K562 (cell line): Measurements from ENCODE around the gene ACKR3. TPM values are rescaled to one million over a fixed set of nuclear protein-coding genes. Genes with fewer than 3 reads are reported as not detected.

Experiments
- ATAC-seq: fragments of 200-7000 bp; cut with Tn5 transposase; 3 replicates; pipeline ENCODE4 v1.9.1; 2020; ENCODE audit warnings: moderate library complexity
- BruUV-seq: library from RNA; stranded (reverse); fragments of 400-500 nt; replicated peaks from 2 replicates; lab custom pipeline; 2021; lab: Mats Ljungman, UMichigan
- CTCF ChIA-PET: fragments of 300-600 bp; formaldehyde crosslinking; extraction: SDS; loops from one replicate; lab custom pipeline; 2021; ENCODE audit warnings: low intra/inter-chr PET ratio; lab: Yijun Ruan, JAX
- POLR2A ChIA-PET: fragments of 300-600, 350-650 bp; sonication (Branson Sonifier 250); formaldehyde crosslinking; extraction: SDS; loops from one replicate; lab custom pipeline; 2021; ENCODE audit warnings: antibody characterized with exemption, inconsistent platforms; lab: Yijun Ruan, JAX
- DNase-seq, 4 experiments: peaks; one replicate each; pipeline versions ENCODE4 v3.0.0 to v3.0.0-alpha.2; 2011 to 2018; ENCODE audit warnings: low spot score in 3 of 4, mixed read lengths in 3 of 4; ENCODE audit errors: extremely low read depth in 1 of 4
- FAIRE-seq: peaks from 2 replicates; lab custom pipeline; 2011; peaks lifted over from hg19 to GRCh38; lab: Jason Lieb, UNC
- H2AFZ ChIP-seq: 2 replicates; pipeline ENCODE4 v1.6.0; 2011; ENCODE audit warnings: low read depth, low read length, control low read depth, inconsistent platforms
- H3K27ac ChIP-seq: fragments of 200-600 bp; 3 replicates; pipeline ENCODE4 v1.8.0; 2011; ENCODE audit warnings: low read depth, mild to moderate bottlenecking, control low read depth, inconsistent platforms, low read length, moderate library complexity, mixed read lengths; ENCODE audit errors: extremely low read depth
- H3K27me3 ChIP-seq, 2 experiments: fragments of 300-600 bp in 1 of 2; 2 replicates in 1 of 2; 3 replicates in 1 of 2; pipeline versions ENCODE4 v1.6.0 to v1.8.0; 2011; ENCODE audit warnings: inconsistent platforms in 2 of 2, low read length in 2 of 2, mild to moderate bottlenecking in 1 of 2, mixed read lengths in 1 of 2, moderate library complexity in 1 of 2; ENCODE audit not compliant: control insufficient read depth in 2 of 2, insufficient read depth in 2 of 2
- H3K36me3 ChIP-seq: fragments of 300-600 bp; 3 replicates; pipeline ENCODE4 v1.8.0; 2011; ENCODE audit warnings: mild to moderate bottlenecking, low read length, inconsistent platforms; ENCODE audit not compliant: control insufficient read depth, insufficient read depth
- H3K4me1 ChIP-seq, 2 experiments: fragments of 200-600 bp in 1 of 2; replicated peaks in 1 of 2; 2 replicates in 1 of 2; 3 replicates in 1 of 2; pipeline versions ENCODE4 v1.5.1 to v1.8.0; 2011; ENCODE audit warnings: inconsistent platforms in 2 of 2, low read length in 2 of 2, mild to moderate bottlenecking in 1 of 2, mixed read lengths in 1 of 2, moderate library complexity in 1 of 2; ENCODE audit not compliant: control insufficient read depth in 2 of 2, insufficient read depth in 2 of 2
- H3K4me2 ChIP-seq: 2 replicates; pipeline ENCODE4 v1.6.1; 2011; ENCODE audit warnings: low read length, control low read depth, inconsistent platforms, mixed read lengths; ENCODE audit not compliant: insufficient read depth
- H3K4me3 ChIP-seq: fragments of 200-600 bp; sonication (generic), shearing (Covaris generic); 2 replicates; pipeline ENCODE4 v1.5.1; 2016; ENCODE audit warnings: control low read depth, inconsistent platforms
- H3K79me2 ChIP-seq: fragments of 200-600 bp; 3 replicates; pipeline ENCODE4 v1.8.0; 2011; ENCODE audit warnings: low read length, inconsistent platforms; ENCODE audit not compliant: control insufficient read depth, insufficient read depth
- H3K9ac ChIP-seq, 2 experiments: 2 replicates each; pipeline versions ENCODE4 v1.6.0 to v1.6.1; 2011; ENCODE audit warnings: low read depth in 2 of 2, low read length in 2 of 2, control low read depth in 1 of 2, inconsistent platforms in 1 of 2, mild to moderate bottlenecking in 1 of 2, mixed read lengths in 1 of 2; ENCODE audit not compliant: insufficient read depth in 1 of 2
- H3K9me1 ChIP-seq: one replicate; pipeline ENCODE4 v1.6.0; 2011; ENCODE audit warnings: inconsistent platforms, mild to moderate bottlenecking, low read length, moderate library complexity; ENCODE audit not compliant: control insufficient read depth, insufficient read depth
- H3K9me3 ChIP-seq: replicated peaks from 2 replicates; pipeline ENCODE4 v1.5.1; 2011; ENCODE audit warnings: low read depth, low read length, inconsistent platforms; ENCODE audit not compliant: control insufficient read depth, insufficient read depth
- H4K20me1 ChIP-seq: replicated peaks from 2 replicates; pipeline ENCODE4 v1.6.1; 2011; ENCODE audit warnings: low read length, inconsistent platforms, mixed read lengths; ENCODE audit not compliant: control insufficient read depth, insufficient read depth
- CHCHD3 ChIP-seq: fragments of 250-450 bp; sonication (Bioruptor Pico); IDR thresholded peaks from 2 replicates; pipeline ENCODE4 v2.1.2; 2022; ENCODE audit warnings: mild to moderate bottlenecking
- E2F3 ChIP-seq: fragments of 250-450 bp; sonication (Bioruptor Pico); IDR thresholded peaks from 2 replicates; pipeline ENCODE4 v1.4.0; 2020; ENCODE audit warnings: mild to moderate bottlenecking
- KDM2B ChIP-seq: fragments of 250-450 bp; sonication (Bioruptor Pico); IDR thresholded peaks from 2 replicates; pipeline ENCODE4 v1.8.0; 2021; ENCODE audit warnings: mild to moderate bottlenecking, moderate library complexity
- SMAD2 ChIP-seq: fragments of 150-350 bp; IDR thresholded peaks from 2 replicates; pipeline ENCODE4 v1.6.1; 2014; ENCODE audit warnings: low read depth, mild to moderate bottlenecking, low read length
- U2AF2 ChIP-seq: fragments of 200-400 bp; formaldehyde crosslinking; optimal IDR thresholded peaks from 2 replicates; pipeline ENCODE3; 2017; ENCODE audit warnings: low read depth, mild to moderate bottlenecking, low read length
- ZNF23 ChIP-seq: fragments of 250-450 bp; sonication (Bioruptor Pico); IDR thresholded peaks from 2 replicates; pipeline ENCODE4 v1.4.0; 2020; ENCODE audit warnings: mild to moderate bottlenecking
- WGBS: fragments of 100-300 bp; shearing (Covaris generic); methylation state at CpG from one replicate; pipeline ENCODE4 v1.1.6; 2016; ENCODE audit warnings: low coverage, mixed read lengths; ENCODE audit not compliant: insufficient coverage; ENCODE audit errors: missing lambda C conversion rate; 5-methylcytosine and 5-hydroxymethylcytosine counted together
- in situ Hi-C: fragments of 300-500 bp; cut with MboI; formaldehyde crosslinking; loops from 4 replicates; pipeline ENCODE4 v1.15.0; 2018; ENCODE audit warnings: inconsistent platforms, mixed read lengths
- intact Hi-C: fragments of 100-400 bp; cut with micrococcal nuclease; formaldehyde crosslinking; loops from 2 replicates; pipeline ENCODE4 v1.14.2; 2022
- polyA plus RNA-seq, 8 experiments: library from polyadenylated mRNA; depleted of rRNA in 4 of 8; stranded (reverse) in 5 of 8; unstranded in 3 of 8; fragments of >200 nt; fragmentation: Nextera tagmentation in 2 of 8; fragmentation: Illumina TruSeq in 1 of 8; extraction: Ambion mirVana in 2 of 8; extraction: Trizol in 1 of 8; gene quantifications; 2 replicates each; pipeline versions ENCODE4 v1.2.1 to v1.2.3, GENCODE V29; 2011 to 2014; ENCODE audit warnings: inconsistent platforms in 1 of 8, missing spikeins in 1 of 8
- total RNA-seq, 7 experiments: library from RNA; depleted of rRNA in 6 of 7; stranded (reverse); fragments of >200 nt in 6 of 7; fragmentation: Illumina TruSeq in 2 of 7; extraction: Trizol in 2 of 7; gene quantifications; 2 replicates each; pipeline versions ENCODE4 v1.2.1 to v1.2.3, GENCODE V29; 2011 to 2021; ENCODE audit warnings: low replicate concordance in 1 of 7
- TF ChIP-seq, protein P1 (sequence below): fragments of 450-650 bp; formaldehyde crosslinking; IDR thresholded peaks from 2 replicates; pipeline ENCODE4 v1.4.0; 2020; ENCODE audit warnings: mild to moderate bottlenecking, moderate library complexity
- TF ChIP-seq, protein P2 (sequence below): fragments of 200-800 bp; sonication (Bioruptor generic); IDR thresholded peaks from 2 replicates; pipeline ENCODE4 v1.6.1; 2016; ENCODE audit warnings: missing genetic modification characterization, missing compliant biosample characterization
- TF ChIP-seq, protein P3 (sequence below): fragments of 450-650 bp; conservative IDR thresholded peaks from 2 replicates; pipeline ENCODE4 v1.6.1; 2016; ENCODE audit warnings: missing genetic modification characterization, low read depth, mild to moderate bottlenecking, missing compliant biosample characterization, moderate library complexity
- TF ChIP-seq, protein P4 (sequence below), 3 experiments: fragments of 200-800 bp in 1 of 3; sonication (Bioruptor generic) in 1 of 3; sonication (generic) in 1 of 3; formaldehyde crosslinking in 1 of 3; IDR thresholded peaks; 2 replicates each; pipeline versions ENCODE4 v1.6.1 to v1.8.0; 2016 to 2022; ENCODE audit warnings: mild to moderate bottlenecking in 2 of 3, missing compliant biosample characterization in 2 of 3, missing genetic modification characterization in 2 of 3, missing genetic modification reagents in 1 of 3

ACKR3 gene
- total and polyA plus RNA-seq, 9 of the 15 experiments (the other 6 are each of a cell fraction or from before 2014, with no cell fraction given), result 0.07 TPM; not detected in 8

DNA sequence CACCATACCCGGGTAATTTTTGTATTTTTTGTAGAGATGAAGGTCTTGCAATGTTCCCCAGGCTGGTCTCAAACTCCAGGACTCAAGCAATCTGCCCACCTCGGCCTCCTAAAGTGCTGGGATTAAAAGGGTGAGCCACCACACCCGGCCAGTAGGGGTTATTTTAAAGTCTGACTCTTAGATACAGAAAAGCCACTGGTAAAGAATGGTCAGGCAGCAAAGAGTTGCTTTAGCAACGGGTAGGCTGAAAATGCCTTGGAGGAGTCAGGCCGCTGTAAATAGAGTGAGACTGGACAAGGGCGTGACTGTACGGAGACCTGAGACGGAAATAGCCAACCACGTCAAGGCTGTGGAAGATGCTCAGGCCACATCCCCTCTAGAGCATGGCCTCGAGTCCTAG, 54.2 kb downstream of the ACKR3 start (continued):
- TF ChIP-seq, protein P1, sequence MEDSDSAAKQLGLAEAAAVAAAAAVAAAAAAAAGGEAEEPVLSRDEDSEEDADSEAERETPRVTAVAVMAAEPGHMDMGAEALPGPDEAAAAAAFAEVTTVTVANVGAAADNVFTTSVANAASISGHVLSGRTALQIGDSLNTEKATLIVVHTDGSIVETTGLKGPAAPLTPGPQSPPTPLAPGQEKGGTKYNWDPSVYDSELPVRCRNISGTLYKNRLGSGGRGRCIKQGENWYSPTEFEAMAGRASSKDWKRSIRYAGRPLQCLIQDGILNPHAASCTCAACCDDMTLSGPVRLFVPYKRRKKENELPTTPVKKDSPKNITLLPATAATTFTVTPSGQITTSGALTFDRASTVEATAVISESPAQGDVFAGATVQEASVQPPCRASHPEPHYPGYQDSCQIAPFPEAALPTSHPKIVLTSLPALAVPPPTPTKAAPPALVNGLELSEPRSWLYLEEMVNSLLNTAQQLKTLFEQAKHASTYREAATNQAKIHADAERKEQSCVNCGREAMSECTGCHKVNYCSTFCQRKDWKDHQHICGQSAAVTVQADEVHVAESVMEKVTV, result no peak
- no peak for TF ChIP-seq CHCHD3 (CRISPR knock-in tag)

DNA sequence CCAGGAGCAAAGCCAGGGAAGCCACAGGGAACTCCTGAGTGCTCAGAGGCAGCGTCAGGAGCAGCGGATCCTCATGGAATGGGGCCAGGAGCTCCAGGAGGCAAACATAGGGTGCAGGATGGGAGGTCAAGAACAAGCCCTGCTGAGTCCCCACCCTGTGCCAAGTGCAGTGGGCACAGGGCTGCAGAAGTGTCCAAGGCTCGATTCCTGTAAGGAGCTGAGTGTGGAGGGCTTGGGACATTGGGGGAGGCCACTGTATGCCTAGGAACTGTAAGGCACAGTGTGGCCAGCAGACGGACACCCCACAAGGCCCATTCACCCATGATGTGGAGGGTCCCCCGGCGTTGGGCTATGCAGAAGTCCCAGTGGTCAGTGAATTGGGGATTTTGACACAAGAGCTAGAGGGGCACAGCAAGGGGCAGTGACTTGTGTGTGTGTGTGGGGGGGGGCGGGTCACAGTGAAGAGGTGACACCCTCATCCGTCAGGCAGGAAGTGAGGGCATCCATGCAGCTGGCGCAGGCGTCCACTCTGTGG, 55.6 kb downstream of the ACKR3 start:
- in situ Hi-C loops (no loop called here), intact Hi-C loops (no loop called here)
- Histone ChIP-seq H3K27me3 (peaks cover 2 to 39% of the 10 kb centered on the region in 2 experiments; a peak in 2 of 5 replicates), H3K36me3 (no peaks in the 10 kb centered on the region), H3K27ac (no peak overlapping the region), H3K9me1 (no peaks in the 10 kb centered on the region), H4K20me1 (no peaks in the 10 kb centered on the region; the same call in 1 of the 2 replicates), H2AFZ (no peak overlapping the region), H3K9me3 (no peaks in the 10 kb centered on the region), H3K9ac (no peak overlapping the region), H3K79me2 (no peaks in the 10 kb centered on the region), H3K4me3 (no peak overlapping the region), H3K4me2 (no peak overlapping the region), H3K4me1 (no peaks in the 10 kb centered on the region)
- ChIA-PET CTCF (no interaction called here), POLR2A (no interaction called here)
- FAIRE-seq, result no peak
- ATAC-seq, result no peak
- BruUV-seq, result no TSS peak
- 0% methylated on average over 6 of the region's 10 CpGs for WGBS
- no peak for DNase-seq
- TF ChIP-seq U2AF2, result no peak
- no peak for TF ChIP-seq E2F3 (CRISPR knock-in tag)
- TF ChIP-seq, protein P2, sequence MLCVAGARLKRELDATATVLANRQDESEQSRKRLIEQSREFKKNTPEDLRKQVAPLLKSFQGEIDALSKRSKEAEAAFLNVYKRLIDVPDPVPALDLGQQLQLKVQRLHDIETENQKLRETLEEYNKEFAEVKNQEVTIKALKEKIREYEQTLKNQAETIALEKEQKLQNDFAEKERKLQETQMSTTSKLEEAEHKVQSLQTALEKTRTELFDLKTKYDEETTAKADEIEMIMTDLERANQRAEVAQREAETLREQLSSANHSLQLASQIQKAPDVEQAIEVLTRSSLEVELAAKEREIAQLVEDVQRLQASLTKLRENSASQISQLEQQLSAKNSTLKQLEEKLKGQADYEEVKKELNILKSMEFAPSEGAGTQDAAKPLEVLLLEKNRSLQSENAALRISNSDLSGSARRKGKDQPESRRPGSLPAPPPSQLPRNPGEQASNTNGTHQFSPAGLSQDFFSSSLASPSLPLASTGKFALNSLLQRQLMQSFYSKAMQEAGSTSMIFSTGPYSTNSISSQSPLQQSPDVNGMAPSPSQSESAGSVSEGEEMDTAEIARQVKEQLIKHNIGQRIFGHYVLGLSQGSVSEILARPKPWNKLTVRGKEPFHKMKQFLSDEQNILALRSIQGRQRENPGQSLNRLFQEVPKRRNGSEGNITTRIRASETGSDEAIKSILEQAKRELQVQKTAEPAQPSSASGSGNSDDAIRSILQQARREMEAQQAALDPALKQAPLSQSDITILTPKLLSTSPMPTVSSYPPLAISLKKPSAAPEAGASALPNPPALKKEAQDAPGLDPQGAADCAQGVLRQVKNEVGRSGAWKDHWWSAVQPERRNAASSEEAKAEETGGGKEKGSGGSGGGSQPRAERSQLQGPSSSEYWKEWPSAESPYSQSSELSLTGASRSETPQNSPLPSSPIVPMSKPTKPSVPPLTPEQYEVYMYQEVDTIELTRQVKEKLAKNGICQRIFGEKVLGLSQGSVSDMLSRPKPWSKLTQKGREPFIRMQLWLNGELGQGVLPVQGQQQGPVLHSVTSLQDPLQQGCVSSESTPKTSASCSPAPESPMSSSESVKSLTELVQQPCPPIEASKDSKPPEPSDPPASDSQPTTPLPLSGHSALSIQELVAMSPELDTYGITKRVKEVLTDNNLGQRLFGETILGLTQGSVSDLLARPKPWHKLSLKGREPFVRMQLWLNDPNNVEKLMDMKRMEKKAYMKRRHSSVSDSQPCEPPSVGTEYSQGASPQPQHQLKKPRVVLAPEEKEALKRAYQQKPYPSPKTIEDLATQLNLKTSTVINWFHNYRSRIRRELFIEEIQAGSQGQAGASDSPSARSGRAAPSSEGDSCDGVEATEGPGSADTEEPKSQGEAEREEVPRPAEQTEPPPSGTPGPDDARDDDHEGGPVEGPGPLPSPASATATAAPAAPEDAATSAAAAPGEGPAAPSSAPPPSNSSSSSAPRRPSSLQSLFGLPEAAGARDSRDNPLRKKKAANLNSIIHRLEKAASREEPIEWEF (CRISPR knock-in tag), result no peak
- TF ChIP-seq ZNF23 (CRISPR knock-in tag), result no peak
- TF ChIP-seq KDM2B (CRISPR knock-in tag), result no peak
- TF ChIP-seq, protein P3, sequence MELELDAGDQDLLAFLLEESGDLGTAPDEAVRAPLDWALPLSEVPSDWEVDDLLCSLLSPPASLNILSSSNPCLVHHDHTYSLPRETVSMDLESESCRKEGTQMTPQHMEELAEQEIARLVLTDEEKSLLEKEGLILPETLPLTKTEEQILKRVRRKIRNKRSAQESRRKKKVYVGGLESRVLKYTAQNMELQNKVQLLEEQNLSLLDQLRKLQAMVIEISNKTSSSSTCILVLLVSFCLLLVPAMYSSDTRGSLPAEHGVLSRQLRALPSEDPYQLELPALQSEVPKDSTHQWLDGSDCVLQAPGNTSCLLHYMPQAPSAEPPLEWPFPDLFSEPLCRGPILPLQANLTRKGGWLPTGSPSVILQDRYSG (tag), result no peak
- TF ChIP-seq, protein P4, sequence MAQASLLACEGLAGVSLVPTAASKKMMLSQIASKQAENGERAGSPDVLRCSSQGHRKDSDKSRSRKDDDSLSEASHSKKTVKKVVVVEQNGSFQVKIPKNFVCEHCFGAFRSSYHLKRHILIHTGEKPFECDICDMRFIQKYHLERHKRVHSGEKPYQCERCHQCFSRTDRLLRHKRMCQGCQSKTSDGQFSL (CRISPR knock-in tag; IDR thresholded peaks at IDR 0.05), result no peak
- TF ChIP-seq, protein P4 (tag; IDR thresholded peaks at IDR 0.05), result no peak
- no peak for TF ChIP-seq SMAD2
